Prostate gland (tissue), 2 donors: Measurements from ENCODE around the gene RUNX3. TPM values are rescaled to one million over a fixed set of nuclear protein-coding genes. Genes with fewer than 3 reads are reported as not detected.

Experiments used
- DNase-seq: peaks from one replicate; pipeline ENCODE4 v3.0.0-alpha.2; 2019; ENCODE audit warnings: low spot score
- H3K27ac ChIP-seq, 2 donors: fragments of 200-600 bp; sonication (generic); 2 replicates each; pipeline ENCODE4 v1.5.1; 2017 to 2019
- H3K27me3 ChIP-seq: fragments of 200-600 bp; sonication (generic); replicated peaks from 2 replicates; pipeline ENCODE4 v1.5.1; 2019; ENCODE audit not compliant: insufficient read depth
- H3K36me3 ChIP-seq, 2 donors: fragments of 200-600 bp; sonication (generic); 1 replicate in 1 of 2; 2 replicates in 1 of 2; pipeline versions ENCODE4 v1.5.1 to v1.8.1; 2017 to 2019
- H3K4me1 ChIP-seq: fragments of 200-600 bp; sonication (generic); replicated peaks from 2 replicates; pipeline ENCODE4 v1.5.1; 2019
- H3K4me3 ChIP-seq, 2 donors: fragments of 200-600 bp; sonication (generic); 2 replicates each; pipeline ENCODE4 v1.5.1; 2017 to 2019
- H3K9me3 ChIP-seq: fragments of 200-600 bp; sonication (generic); 2 replicates; pipeline ENCODE4 v1.5.1; 2017
- CTCF ChIP-seq, 4 experiments: fragments of 200-600 bp in 2 of 4; fragments of 450-650 bp in 2 of 4; sonication (generic) in 2 of 4; IDR thresholded peaks; 1 replicate in 3 of 4; 2 replicates in 1 of 4; pipeline ENCODE4 v1.5.1; 2016 to 2019; ENCODE audit warnings: antibody characterized with exemption in 4 of 4, mild to moderate bottlenecking in 2 of 4, moderate library complexity in 2 of 4
- POLR2A ChIP-seq: fragments of 450-650 bp; IDR thresholded peaks from one replicate; pipeline ENCODE4 v1.6.1; 2016; ENCODE audit warnings: antibody characterized with exemption, mild to moderate bottlenecking
- POLR2AphosphoS5 ChIP-seq: sonication (generic); formaldehyde crosslinking; IDR thresholded peaks from one replicate; pipeline ENCODE4 v1.6.1; 2017; ENCODE audit warnings: antibody characterized with exemption
- WGBS: methylation state at CpG from one replicate; pipeline ENCODE4 v1.1.5; 2018; 5-methylcytosine and 5-hydroxymethylcytosine counted together
- intact Hi-C: fragments of 100-400 bp; cut with DNase I; formaldehyde crosslinking; loops from one replicate; pipeline ENCODE4 v1.14.2; 2022
- total RNA-seq, 2 donors: library from RNA; depleted of rRNA; stranded (reverse); fragments of >200 nt; gene quantifications; one replicate each; pipeline ENCODE4 v1.1.0, GENCODE V29; 2016

Gene RUNX3
- total RNA-seq, 2 donors from 2014 or later = 2.5 to 3.4 TPM

GRCh38 chr1:24871306-24871901, 58.7 kb downstream of the RUNX3 start:
- intact Hi-C loops = no loop called here
- H3K4me1 ChIP-seq = no peaks in the 10 kb centered on the region
- TF ChIP-seq POLR2A (no peak), POLR2AphosphoS5 (no peak), CTCF (IDR thresholded peaks at IDR 0.05) (no peak)
- H3K4me3 ChIP-seq = no peak overlapping the region
- no peaks in the 10 kb centered on the region for H3K9me3 ChIP-seq
- WGBS = 89% methylated on average over 11 of the region's 11 CpGs
- DNase-seq = no peak
- no peak overlapping the region for H3K27ac ChIP-seq
- no peaks in the 10 kb centered on the region for H3K36me3 ChIP-seq
- H3K27me3 ChIP-seq = no peaks in the 10 kb centered on the region

GRCh38 chr1:24870551-24871195, 59.4 kb downstream of the RUNX3 start:
- H3K27ac ChIP-seq = no peak overlapping the region
- no peaks in the 10 kb centered on the region for H3K4me1 ChIP-seq
- H3K4me3 ChIP-seq = no peak overlapping the region
- DNase-seq = no peak
- no peaks in the 10 kb centered on the region for H3K9me3 ChIP-seq
- TF ChIP-seq POLR2AphosphoS5 = no peak
- no peak for TF ChIP-seq CTCF (IDR thresholded peaks at IDR 0.05)
- TF ChIP-seq POLR2A = no peak
- H3K36me3 ChIP-seq = no peaks in the 10 kb centered on the region
- H3K27me3 ChIP-seq = no peaks in the 10 kb centered on the region
- 58% methylated on average over 20 of the region's 20 CpGs for WGBS
- intact Hi-C loops = no loop called here

- TF ChIP-seq POLR2A (no peak), CTCF (IDR thresholded peaks at IDR 0.05) (no peak), POLR2AphosphoS5 (no peak)
- DNase-seq = no peak
Observed at GRCh38 chr1:24868016-24868875, 61.8 kb downstream of the RUNX3 start.

GRCh38 chr1:24867084-24867870, 62.8 kb downstream of the RUNX3 start:
- Histone ChIP-seq H3K9me3 (no peaks in the 10 kb centered on the region), H3K27ac (no peak overlapping the region), H3K27me3 (no peaks in the 10 kb centered on the region), H3K4me1 (no peaks in the 10 kb centered on the region), H3K36me3 (no peaks in the 10 kb centered on the region), H3K4me3 (no peak overlapping the region)
- no peak for DNase-seq
- TF ChIP-seq CTCF (IDR thresholded peaks at IDR 0.05) (no peak), POLR2AphosphoS5 (no peak), POLR2A (no peak)
- 65% methylated on average over 18 of the region's 18 CpGs for WGBS
- intact Hi-C loops = no loop called here

More at GRCh38 chr1:24868016-24868875, 61.8 kb downstream of the RUNX3 start:
- WGBS = 84% methylated on average over 22 of the region's 22 CpGs
- H3K4me3 ChIP-seq = no peak overlapping the region
- intact Hi-C loops = no loop called here
- H3K4me1 ChIP-seq = no peaks in the 10 kb centered on the region
- H3K9me3 ChIP-seq = no peaks in the 10 kb centered on the region
- no peaks in the 10 kb centered on the region for H3K36me3 ChIP-seq
- no peak overlapping the region for H3K27ac ChIP-seq
- H3K27me3 ChIP-seq = no peaks in the 10 kb centered on the region
